ENCODE measurements around the gene EPHA10.

DNA sequence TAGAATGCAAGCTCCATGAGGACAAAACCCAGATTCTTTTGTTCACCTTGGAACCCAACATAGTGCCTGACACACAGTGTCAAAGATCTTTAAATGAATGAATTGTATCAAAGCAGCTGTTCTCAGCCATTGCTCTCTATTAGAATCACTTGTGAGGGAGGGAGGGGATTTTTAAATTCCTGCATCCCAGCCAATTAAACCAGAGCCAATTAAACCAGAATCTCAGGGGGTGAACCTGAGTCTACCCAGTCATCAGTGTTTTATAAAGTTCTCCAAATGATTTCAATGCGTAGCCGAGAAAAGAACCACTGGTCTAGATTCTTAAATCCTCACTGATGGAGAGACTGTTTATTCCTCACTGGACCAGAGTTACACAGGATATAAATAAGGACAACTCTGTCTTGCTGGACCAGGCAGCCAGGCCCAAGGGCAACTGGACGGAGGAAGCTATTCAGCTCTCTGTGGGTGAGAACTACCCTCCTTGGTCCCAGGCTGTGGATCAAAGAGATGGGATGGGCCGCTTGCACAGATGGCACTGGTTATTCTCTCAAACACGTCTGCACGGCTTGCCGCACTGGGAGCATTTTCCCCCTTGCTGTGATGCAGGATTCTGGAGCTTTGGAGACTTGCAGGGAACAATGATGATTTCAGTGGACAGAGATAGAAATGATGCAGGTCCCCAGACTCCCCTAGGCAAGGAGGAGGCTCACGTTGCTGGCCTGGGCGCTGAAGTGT lies 92.6 kb downstream of the EPHA10 start:
- no peak for TF ChIP-seq TAF1 (IDR thresholded peaks at IDR 0.05; ENCODE audit: borderline replicate concordance, insufficient read depth, low read length)
- no peak for TF ChIP-seq POLR2AphosphoS5 (IDR thresholded peaks at IDR 0.05; ENCODE audit: low read depth, low read length)
- TF ChIP-seq SIN3A (IDR thresholded peaks at IDR 0.05; ENCODE audit: borderline replicate concordance, insufficient read depth, low read length), result no peak
- TF ChIP-seq REST (IDR thresholded peaks at IDR 0.05; ENCODE audit: insufficient read depth in 1 of 2, low read depth in 2 of 2, low read length in 2 of 2), result no peak
- no peak for TF ChIP-seq FOXP2 (optimal IDR thresholded peaks at IDR 0.05; ENCODE audit: borderline replicate concordance, extremely low read depth, extremely low read length, insufficient read depth)

All from PFSK-1 (cell line).